Astrocyte of the cerebellum (primary cell): ENCODE results near the gene ZNF213.

Source experiments
- DNase-seq: peaks from one replicate; pipeline ENCODE4 v3.0.0-alpha.2; 2011; ENCODE audit warnings: low read depth
- H3K4me3 ChIP-seq: 2 replicates; pipeline ENCODE4 v1.5.1; 2011; ENCODE audit warnings: mild to moderate bottlenecking, low read depth, low read length, moderate library complexity
- in situ Hi-C: cut with HindIII; loops from 2 replicates; pipeline ENCODE4 v1.10.0; 2017; ENCODE audit warnings: low sequenced_read_pairs
- TF ChIP-seq, protein P1 (sequence below): IDR thresholded peaks from 2 replicates; pipeline ENCODE4 v1.5.1; 2012; ENCODE audit warnings: low read length, low read depth, moderate library complexity, mild to moderate bottlenecking; ENCODE audit errors: missing control alignments

The ZNF213 gene, protein sequence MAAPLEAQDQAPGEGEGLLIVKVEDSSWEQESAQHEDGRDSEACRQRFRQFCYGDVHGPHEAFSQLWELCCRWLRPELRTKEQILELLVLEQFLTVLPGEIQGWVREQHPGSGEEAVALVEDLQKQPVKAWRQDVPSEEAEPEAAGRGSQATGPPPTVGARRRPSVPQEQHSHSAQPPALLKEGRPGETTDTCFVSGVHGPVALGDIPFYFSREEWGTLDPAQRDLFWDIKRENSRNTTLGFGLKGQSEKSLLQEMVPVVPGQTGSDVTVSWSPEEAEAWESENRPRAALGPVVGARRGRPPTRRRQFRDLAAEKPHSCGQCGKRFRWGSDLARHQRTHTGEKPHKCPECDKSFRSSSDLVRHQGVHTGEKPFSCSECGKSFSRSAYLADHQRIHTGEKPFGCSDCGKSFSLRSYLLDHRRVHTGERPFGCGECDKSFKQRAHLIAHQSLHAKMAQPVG

DNA sequence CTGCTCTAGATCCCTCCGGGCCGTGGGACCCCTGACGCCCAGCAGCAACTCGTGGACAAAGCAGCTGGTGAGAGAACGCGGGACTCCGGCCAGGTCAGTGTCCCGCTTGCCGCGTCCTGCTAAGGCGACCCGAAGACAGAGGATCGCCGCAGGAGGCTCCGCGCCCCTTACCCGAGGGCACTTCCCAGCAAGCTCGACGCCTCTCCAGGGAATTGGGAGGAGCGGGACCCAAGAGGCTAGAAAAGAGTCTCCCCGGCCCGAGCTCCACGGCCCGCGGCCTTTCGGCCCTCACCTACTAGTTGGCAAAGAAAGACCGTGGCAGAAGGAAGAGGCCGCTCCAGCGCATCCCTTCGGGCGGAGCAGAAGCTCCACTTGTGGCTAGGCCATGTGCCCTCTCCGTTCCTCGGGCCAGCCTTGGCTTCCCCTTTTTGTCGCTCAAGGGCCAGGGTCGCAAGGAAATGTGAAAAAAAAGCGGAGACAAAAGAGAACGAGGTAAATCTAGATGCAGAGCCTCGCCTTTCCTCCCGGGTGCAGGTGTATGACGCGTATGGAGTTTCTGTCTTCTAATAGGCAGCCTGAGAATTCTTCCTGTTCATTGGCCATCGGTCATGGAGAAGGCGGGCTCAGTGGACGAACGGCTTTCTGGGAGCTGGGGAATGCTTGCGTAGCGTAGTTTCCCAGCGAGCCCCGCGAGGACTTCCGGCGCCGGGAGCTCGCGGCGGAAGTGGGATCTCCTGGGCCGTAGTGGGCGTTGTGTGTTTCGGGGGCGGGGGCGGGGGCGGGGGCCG is at the start of gene ZNF213:
Gene ZNF213, plus strand, starts transcription at position 692 of the 788 bp plus-strand sequence. CDS start 2,252 bp downstream, outside the sequence.
- in situ Hi-C loops = no loop called here
- DNase-seq = peak; percentile 96
- H3K4me3 ChIP-seq = peak within 1 kb of the TSS; percentile 100
- TF ChIP-seq, protein P1, sequence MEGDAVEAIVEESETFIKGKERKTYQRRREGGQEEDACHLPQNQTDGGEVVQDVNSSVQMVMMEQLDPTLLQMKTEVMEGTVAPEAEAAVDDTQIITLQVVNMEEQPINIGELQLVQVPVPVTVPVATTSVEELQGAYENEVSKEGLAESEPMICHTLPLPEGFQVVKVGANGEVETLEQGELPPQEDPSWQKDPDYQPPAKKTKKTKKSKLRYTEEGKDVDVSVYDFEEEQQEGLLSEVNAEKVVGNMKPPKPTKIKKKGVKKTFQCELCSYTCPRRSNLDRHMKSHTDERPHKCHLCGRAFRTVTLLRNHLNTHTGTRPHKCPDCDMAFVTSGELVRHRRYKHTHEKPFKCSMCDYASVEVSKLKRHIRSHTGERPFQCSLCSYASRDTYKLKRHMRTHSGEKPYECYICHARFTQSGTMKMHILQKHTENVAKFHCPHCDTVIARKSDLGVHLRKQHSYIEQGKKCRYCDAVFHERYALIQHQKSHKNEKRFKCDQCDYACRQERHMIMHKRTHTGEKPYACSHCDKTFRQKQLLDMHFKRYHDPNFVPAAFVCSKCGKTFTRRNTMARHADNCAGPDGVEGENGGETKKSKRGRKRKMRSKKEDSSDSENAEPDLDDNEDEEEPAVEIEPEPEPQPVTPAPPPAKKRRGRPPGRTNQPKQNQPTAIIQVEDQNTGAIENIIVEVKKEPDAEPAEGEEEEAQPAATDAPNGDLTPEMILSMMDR = no peak

DNA sequence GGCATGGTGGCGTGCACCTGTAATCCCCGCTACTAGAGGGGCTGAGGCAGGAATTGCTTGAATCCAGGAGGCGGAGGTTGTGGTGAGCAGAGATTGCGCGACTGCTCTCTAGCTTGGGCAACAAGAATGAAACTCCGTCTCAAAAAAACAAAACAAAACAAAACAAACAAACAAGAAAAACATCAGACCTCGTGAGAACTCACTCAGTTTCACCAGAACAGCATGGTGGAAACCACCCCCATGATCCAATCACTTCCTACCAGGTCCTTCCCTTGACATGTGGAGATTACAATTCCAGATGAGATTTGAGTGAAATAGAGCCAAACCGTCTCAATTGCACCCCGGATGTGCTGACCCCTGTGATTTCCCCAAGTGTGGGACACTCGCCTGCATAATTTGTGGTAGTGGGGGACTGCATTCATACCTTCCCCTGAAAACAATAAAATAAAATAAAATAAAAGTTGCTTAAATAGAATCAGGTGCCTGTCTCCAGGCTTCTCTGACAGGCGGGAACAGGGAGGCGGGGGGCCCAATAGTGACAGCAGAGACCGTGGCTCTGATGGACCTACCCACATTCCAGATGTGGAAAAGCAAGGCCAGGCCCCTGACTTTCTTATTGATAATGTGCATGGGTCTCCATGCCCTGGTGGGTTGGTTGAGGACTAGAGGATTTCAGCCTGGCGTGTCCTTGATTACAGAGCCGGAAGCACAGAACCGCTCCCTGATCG is 48.8 kb upstream of the ZNF213 start:
- H3K4me3 ChIP-seq = no peak overlapping the region
- DNase-seq = no peak
- in situ Hi-C loops = no loop called here
- TF ChIP-seq, protein P1 = no peak

DNA sequence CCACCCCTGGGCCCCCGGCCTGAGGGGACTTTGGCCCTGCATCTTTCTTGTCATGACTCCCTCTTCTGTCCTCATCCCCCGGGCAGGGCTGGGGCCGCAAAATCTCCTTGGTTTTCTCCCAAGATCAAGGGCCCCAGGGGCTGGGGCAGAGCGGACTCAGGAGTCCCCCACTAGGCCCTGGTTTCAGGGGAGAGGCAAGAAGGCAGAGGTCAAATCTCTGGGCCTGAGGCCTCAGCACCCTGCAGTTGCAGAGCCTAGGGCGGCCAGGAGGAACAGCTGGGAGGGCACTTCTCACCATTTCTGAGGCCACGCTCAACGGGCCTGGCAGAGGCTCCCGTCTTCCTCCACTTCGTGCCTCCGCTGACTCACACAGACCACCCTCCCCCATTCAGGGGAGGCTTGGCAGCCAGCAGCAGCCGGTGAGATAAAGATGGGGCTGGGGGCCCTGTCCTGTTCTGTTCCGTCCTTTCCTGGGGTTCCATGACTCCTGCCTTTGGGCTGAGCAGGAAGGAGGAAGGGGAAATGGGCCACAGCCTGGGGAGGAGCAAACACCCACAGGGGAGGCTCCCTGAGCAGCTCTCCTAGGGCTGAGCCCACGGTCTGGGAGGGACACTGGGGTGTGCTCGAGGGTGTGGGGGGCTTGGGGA is 48.1 kb upstream of the ZNF213 start:
- DNase-seq = no peak
- no peak overlapping the region for H3K4me3 ChIP-seq
- TF ChIP-seq, protein P1 = no peak
- in situ Hi-C loops = no loop called here

DNA sequence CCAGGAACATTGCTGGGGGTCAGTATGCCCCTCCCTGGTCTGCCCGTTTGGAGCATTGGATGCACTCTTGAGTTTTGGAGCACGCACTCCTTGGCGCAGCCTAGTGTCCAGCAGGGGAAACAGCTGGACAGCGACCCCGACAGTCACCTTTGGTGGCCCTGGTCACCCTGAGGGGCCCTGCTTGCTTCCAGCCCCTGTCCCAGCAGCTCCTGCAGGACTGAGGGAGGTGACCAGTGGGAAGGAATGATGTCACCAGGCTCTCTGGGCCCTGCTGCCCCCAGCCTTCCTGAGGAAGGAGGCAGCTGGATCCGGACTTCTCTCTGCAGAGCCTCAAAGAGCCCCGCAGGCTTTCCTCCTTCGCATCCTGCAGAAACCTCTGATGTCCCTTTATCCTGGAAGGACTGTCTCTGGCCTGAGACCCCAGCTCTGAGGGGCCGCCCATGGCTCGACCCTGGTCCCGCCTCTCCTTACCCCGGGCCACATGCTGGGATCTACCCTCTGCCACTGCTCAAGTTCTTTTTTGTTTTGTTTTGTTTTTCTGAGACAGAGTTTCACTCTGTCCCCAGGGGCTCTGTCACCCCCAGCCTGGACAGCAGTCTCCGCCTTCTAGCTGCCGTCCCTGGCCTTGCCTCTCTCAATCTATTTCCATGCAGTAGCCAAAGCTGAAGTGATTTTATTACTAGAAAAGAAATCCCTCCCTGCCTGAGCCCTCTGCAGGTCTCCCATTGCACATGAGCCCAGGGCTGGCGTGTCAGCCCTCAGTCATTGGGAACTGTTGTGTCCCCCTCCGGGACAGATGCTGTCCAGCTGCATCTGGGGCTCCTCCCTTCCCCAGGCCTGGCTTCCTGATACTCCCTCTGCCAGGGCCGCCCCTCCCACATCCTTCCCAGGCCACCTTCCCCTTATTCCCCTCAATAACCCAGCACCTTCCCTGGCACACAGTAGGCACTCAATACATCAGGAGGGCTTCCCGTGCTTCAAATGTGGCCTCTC is 47.3 kb upstream of the ZNF213 start:
- no peak overlapping the region for H3K4me3 ChIP-seq
- TF ChIP-seq, protein P1 = peak; percentile 4
- in situ Hi-C loops = no loop called here
- DNase-seq = no peak

DNA sequence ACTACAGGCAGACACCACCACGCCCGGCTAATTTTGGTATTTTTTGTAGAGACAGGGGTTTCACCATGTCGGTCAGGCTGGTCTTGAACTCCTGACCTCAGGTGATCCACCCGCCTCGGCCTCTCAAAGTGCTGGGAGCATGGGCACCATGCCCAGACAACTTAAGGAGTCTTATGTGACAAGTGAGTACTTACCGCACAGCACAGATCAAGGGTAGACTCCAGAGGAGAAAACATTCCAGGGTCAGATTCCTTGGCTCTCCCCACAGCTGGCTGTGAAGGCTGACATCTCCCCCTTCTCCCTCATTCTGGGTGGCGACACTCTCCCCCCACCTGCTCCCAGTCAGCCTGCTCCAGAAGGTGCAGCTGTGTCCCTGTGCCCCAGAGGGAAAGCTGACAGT is 46.4 kb upstream of the ZNF213 start:
- no peak overlapping the region for H3K4me3 ChIP-seq
- TF ChIP-seq, protein P1 = no peak
- no peak for DNase-seq
- in situ Hi-C loops = no loop called here
